OCI-LY1 (cell line): ENCODE data around the gene CLK3.

Experiments
- H2AFZ ChIP-seq: fragments of 200-600 bp; sonication (generic), shearing (Covaris generic); 2 replicates; pipeline ENCODE4 v1.6.0; 2014; ENCODE audit warnings: antibody characterized with exemption, mild to moderate bottlenecking, low read length
- H3F3A ChIP-seq: fragments of 200-600 bp; sonication (generic), shearing (Covaris generic); 2 replicates; pipeline ENCODE4 v1.6.0; 2014; ENCODE audit warnings: mild to moderate bottlenecking, antibody characterized with exemption, low read length, moderate library complexity; ENCODE audit not compliant: insufficient read depth
- H3K27ac ChIP-seq: fragments of 200-600 bp; sonication (generic); 2 replicates; pipeline ENCODE4 v1.5.1; 2014; ENCODE audit warnings: low read length, mixed run types, mild to moderate bottlenecking, low read depth; ENCODE audit not compliant: poor library complexity, severe bottlenecking
- H3K27me3 ChIP-seq: fragments of 200-600 bp; sonication (generic); 2 replicates; pipeline ENCODE4 v1.6.0; 2014; ENCODE audit warnings: antibody characterized with exemption, mild to moderate bottlenecking, low read length, moderate library complexity; ENCODE audit not compliant: insufficient read depth
- H3K36me3 ChIP-seq: fragments of 200-600 bp; sonication (generic); 2 replicates; pipeline ENCODE4 v1.6.1; 2014; ENCODE audit warnings: mild to moderate bottlenecking, antibody characterized with exemption, low read length, moderate library complexity, mixed read lengths; ENCODE audit not compliant: insufficient read depth
- H3K4me1 ChIP-seq: fragments of 200-600 bp; sonication (generic); 2 replicates; pipeline ENCODE4 v1.5.1; 2014; ENCODE audit warnings: mild to moderate bottlenecking, low read length, moderate library complexity; ENCODE audit not compliant: insufficient read depth, severe bottlenecking
- H3K4me2 ChIP-seq: fragments of 200-600 bp; sonication (generic), shearing (Covaris generic); 2 replicates; pipeline ENCODE4 v1.6.1; 2014; ENCODE audit warnings: low read length
- H3K4me3 ChIP-seq: fragments of 200-600 bp; sonication (generic); 2 replicates; pipeline ENCODE4 v1.5.1; 2014; ENCODE audit warnings: low read length, low read depth, mild to moderate bottlenecking, mixed read lengths; ENCODE audit not compliant: poor library complexity, severe bottlenecking
- H3K79me2 ChIP-seq: fragments of 200-600 bp; shearing (Covaris generic); 2 replicates; pipeline ENCODE4 v1.6.1; 2016; ENCODE audit warnings: mixed run types, low read length, mixed read lengths; ENCODE audit not compliant: insufficient read depth
- H3K9ac ChIP-seq: fragments of 200-600 bp; sonication (generic), shearing (Covaris generic); 2 replicates; pipeline ENCODE4 v1.6.1; 2014; ENCODE audit warnings: mild to moderate bottlenecking, low read length, mixed read lengths
- H3K9me2 ChIP-seq: fragments of 200-600 bp; sonication (generic), shearing (Covaris generic); 2 replicates; pipeline ENCODE4 v1.6.1; 2014; ENCODE audit warnings: low read depth, mild to moderate bottlenecking, low read length, mixed read lengths
- H3K9me3 ChIP-seq: fragments of 200-600 bp; shearing (Covaris generic); 2 replicates; pipeline ENCODE4 v1.6.1; 2014; ENCODE audit warnings: low read length, mixed read lengths
- H4K20me1 ChIP-seq: fragments of 200-600 bp; sonication (generic), shearing (Covaris generic); 2 replicates; pipeline ENCODE4 v1.6.0; 2016; ENCODE audit warnings: mild to moderate bottlenecking, low read length; ENCODE audit not compliant: insufficient read depth
- CTCF ChIP-seq: fragments of 200-600 bp; sonication (generic), shearing (Covaris generic); IDR thresholded peaks from 2 replicates; pipeline ENCODE4 v1.5.1; 2017; ENCODE audit warnings: mild to moderate bottlenecking, antibody characterized with exemption, low read length, moderate library complexity, mixed read lengths
- EZH2 ChIP-seq: fragments of 200-600 bp; sonication (generic), shearing (Covaris generic); IDR thresholded peaks from 2 replicates; pipeline ENCODE4 v1.8.0; 2017; ENCODE audit warnings: borderline replicate concordance, mixed run types, mild to moderate bottlenecking, antibody characterized with exemption, low read length, moderate library complexity, mixed read lengths

CLK3 gene

GRCh38 chr15:74667975-74668374 lies 52.3 kb downstream of the CLK3 start:
- Histone ChIP-seq H2AFZ (no peak overlapping the region), H3K4me2 (no peak overlapping the region), H3K9me3 (no peaks in the 10 kb centered on the region), H3K79me2 (no peaks in the 10 kb centered on the region), H3K9me2 (no peaks in the 10 kb centered on the region), H3K9ac (no peak overlapping the region), H3K4me3 (no peak overlapping the region), H3F3A (no peaks in the 10 kb centered on the region), H3K27me3 (no peaks in the 10 kb centered on the region), H4K20me1 (no peaks in the 10 kb centered on the region), H3K4me1 (peaks cover 11% of the 10 kb centered on the region), H3K27ac (no peak overlapping the region), H3K36me3 (peaks cover 32% of the 10 kb centered on the region)
- TF ChIP-seq CTCF (no peak), EZH2 (no peak)

- Histone ChIP-seq H3K27ac (no peak overlapping the region), H3K36me3 (peaks cover 41% of the 10 kb centered on the region), H3K9ac (no peak overlapping the region), H4K20me1 (no peaks in the 10 kb centered on the region), H3K9me3 (no peaks in the 10 kb centered on the region), H3K4me2 (no peak overlapping the region), H3K27me3 (no peaks in the 10 kb centered on the region), H3K4me1 (peaks cover 3% of the 10 kb centered on the region), H3K9me2 (no peaks in the 10 kb centered on the region), H2AFZ (no peak overlapping the region), H3F3A (no peaks in the 10 kb centered on the region), H3K4me3 (no peak overlapping the region), H3K79me2 (no peaks in the 10 kb centered on the region)
- no peak for TF ChIP-seq CTCF
- no peak for TF ChIP-seq EZH2
These were observed 54.0 kb downstream of the CLK3 start for GRCh38 chr15:74669627-74670026.

GRCh38 chr15:74674161-74674560 lies 58.5 kb downstream of the CLK3 start:
- no peak overlapping the region for H3K4me2 ChIP-seq
- no peaks in the 10 kb centered on the region for H3K27me3 ChIP-seq
- H3K9ac ChIP-seq: no peak overlapping the region
- TF ChIP-seq CTCF: no peak
- TF ChIP-seq EZH2: no peak
- no peaks in the 10 kb centered on the region for H3K9me2 ChIP-seq
- H4K20me1 ChIP-seq: no peaks in the 10 kb centered on the region
- no peak overlapping the region for H3K27ac ChIP-seq
- H3K36me3 ChIP-seq: peaks cover 31% of the 10 kb centered on the region
- no peak overlapping the region for H3K4me3 ChIP-seq
- no peak overlapping the region for H2AFZ ChIP-seq
- H3K79me2 ChIP-seq: peaks cover 16% of the 10 kb centered on the region
- peaks cover 16% of the 10 kb centered on the region for H3K4me1 ChIP-seq
- no peaks in the 10 kb centered on the region for H3F3A ChIP-seq
- no peaks in the 10 kb centered on the region for H3K9me3 ChIP-seq
